ENCODE results near the gene HOXB7. TPM values are rescaled to one million over a fixed set of nuclear protein-coding genes. Genes with fewer than 3 reads are reported as not detected.

The HOXB7 gene
- total and polyA plus RNA-seq, 2 of the 13 experiments (the other 11 are each of a cell fraction or from before 2014, with no cell fraction given) = 0.04 TPM; not detected in 1

GRCh38 chr17:48636177-48637018 lies 25.6 kb upstream of the HOXB7 start (continued):
- TF ChIP-seq AKNA (CRISPR knock-in tag; IDR thresholded peaks at IDR 0.05; ENCODE audit: borderline replicate concordance) = no peak
- 0 out of 2 replicates have a peak, but pooled peaks have one; percentile 74 for TF ChIP-seq ZNF766 (CRISPR knock-in tag; IDR thresholded peaks at IDR 0.05; ENCODE audit: borderline replicate concordance)
- TF ChIP-seq CEBPB (IDR thresholded peaks at IDR 0.05; ENCODE audit: borderline replicate concordance, low read depth, low read length) = no peak
- TF ChIP-seq AFF4 (CRISPR knock-in tag; IDR thresholded peaks at IDR 0.05) = no peak
- no peak for TF ChIP-seq SNAPC5 (CRISPR knock-in tag; IDR thresholded peaks at IDR 0.05; ENCODE audit: borderline replicate concordance)
- TF ChIP-seq ZNF772 (CRISPR knock-in tag; IDR thresholded peaks at IDR 0.05) = no peak
- no peak for TF ChIP-seq KDM6A (CRISPR knock-in tag; IDR thresholded peaks at IDR 0.05; ENCODE audit: low read depth)
- no peak for TF ChIP-seq KMT2A (CRISPR knock-in tag; IDR thresholded peaks at IDR 0.05)
- TF ChIP-seq MBD4 (IDR thresholded peaks at IDR 0.05; ENCODE audit: borderline replicate concordance, low read length) = no peak
- no peak for TF ChIP-seq SNAPC2 (CRISPR knock-in tag; IDR thresholded peaks at IDR 0.05)
- 0 out of 2 replicates have a peak, but pooled peaks have one; percentile 66 for TF ChIP-seq SATB2 (CRISPR knock-in tag; IDR thresholded peaks at IDR 0.05)
- TF ChIP-seq ONECUT2 (CRISPR knock-in tag; IDR thresholded peaks at IDR 0.05) = no peak
- TF ChIP-seq PRMT3 (CRISPR knock-in tag; IDR thresholded peaks at IDR 0.05; ENCODE audit: borderline replicate concordance, low read depth) = no peak
- TF ChIP-seq ZFYVE20 (CRISPR knock-in tag; IDR thresholded peaks at IDR 0.05; ENCODE audit: borderline replicate concordance, low read depth) = no peak
- 0 out of 2 replicates have a peak, but pooled peaks have one; percentile 27 for TF ChIP-seq SAP130 (CRISPR knock-in tag; IDR thresholded peaks at IDR 0.05; ENCODE audit: low read depth)
- TF ChIP-seq FOXP4 (CRISPR knock-in tag; IDR thresholded peaks at IDR 0.05) = no peak

Data from HepG2 (cell line).